HCT116 (cell line): ENCODE measurements around the gene NAT10. TPM values are rescaled to one million over a fixed set of nuclear protein-coding genes. Genes with fewer than 3 reads are reported as not detected.

Experiments
- ATAC-seq: fragments of 200-7000 bp; cut with Tn5 transposase; 2 replicates; pipeline ENCODE4 v1.9.1; 2020; ENCODE audit warnings: mild to moderate bottlenecking, moderate library complexity
- BruUV-seq: library from RNA; stranded (reverse); fragments of 400-500 nt; replicated peaks from 2 replicates; lab custom pipeline; 2021; lab: Mats Ljungman, UMichigan
- CTCF ChIA-PET: fragments of 300-600 bp; sonication (Branson Sonifier 250); formaldehyde crosslinking; loops from one replicate; lab custom pipeline; 2021; ENCODE audit warnings: antibody characterized with exemption; lab: Charles Lee
- POLR2A ChIA-PET: fragments of 300-600, 350-600 bp; sonication (Branson Sonifier 250); formaldehyde crosslinking; loops from one replicate; lab custom pipeline; 2021; ENCODE audit warnings: antibody characterized with exemption; lab: Charles Lee
- RAD21 ChIA-PET, 2 experiments: fragments of 300-600 bp; sonication (Branson Sonifier 250); formaldehyde crosslinking; loops; one replicate each; lab custom pipeline; 2023; ENCODE audit warnings: low total read pairs in 2 of 2; ENCODE audit not compliant: uncharacterized antibody in 2 of 2, unreplicated experiment in 2 of 2, low non-redundant PET in 1 of 2; lab: Charles Lee
- DNase-seq: peaks from one replicate; pipeline ENCODE4 v3.0.0-alpha.2; 2010; ENCODE audit warnings: low read depth, low spot score
- H2AFZ ChIP-seq: fragments of 200-600 bp; shearing (Covaris generic), sonication (generic); 2 replicates; pipeline ENCODE4 v1.6.1; 2017; ENCODE audit warnings: low read depth, mixed run types, mixed read lengths, antibody characterized with exemption, low read length; ENCODE audit not compliant: poor library complexity, severe bottlenecking
- H3K27ac ChIP-seq: 2 replicates; pipeline ENCODE4 v1.5.1; 2012; ENCODE audit warnings: low read depth, low read length
- H3K27me3 ChIP-seq: fragments of 200-600 bp; sonication (generic); 2 replicates; pipeline ENCODE4 v1.6.1; 2016; ENCODE audit warnings: mixed run types, low read length, mixed read lengths; ENCODE audit not compliant: insufficient read depth
- H3K36me3 ChIP-seq, 2 experiments: fragments of 200-500 bp in 1 of 2; fragments of 200-600 bp in 1 of 2; sonication (Bioruptor generic) in 1 of 2; sonication (generic) in 1 of 2; 2 replicates each; pipeline versions ENCODE4 v1.5.1 to v1.6.1; 2014 to 2016; ENCODE audit warnings: low read length in 2 of 2, inconsistent platforms in 1 of 2, mixed read lengths in 1 of 2, mixed run types in 1 of 2; ENCODE audit not compliant: insufficient read depth in 2 of 2, control insufficient read depth in 1 of 2
- H3K4me1 ChIP-seq, 2 experiments: fragments of 200-600 bp in 1 of 2; sonication (generic) in 1 of 2; 2 replicates each; pipeline versions ENCODE4 v1.5.1 to v1.6.1; 2012 to 2017; ENCODE audit warnings: low read length in 2 of 2, inconsistent platforms in 1 of 2, mild to moderate bottlenecking in 1 of 2, mixed read lengths in 1 of 2, mixed run types in 1 of 2, moderate library complexity in 1 of 2; ENCODE audit not compliant: insufficient read depth in 2 of 2, control insufficient read depth in 1 of 2
- H3K4me2 ChIP-seq: fragments of 200-600 bp; sonication (generic); 2 replicates; pipeline ENCODE4 v1.6.1; 2017; ENCODE audit warnings: mixed run types, low read length, mixed read lengths
- H3K4me3 ChIP-seq, 2 experiments: fragments of 200-600 bp in 1 of 2; sonication (generic) in 1 of 2; replicated peaks in 1 of 2; 2 replicates each; pipeline ENCODE4 v1.5.1; 2011 to 2016; ENCODE audit warnings: low read length in 2 of 2, control low read depth in 1 of 2, low read depth in 1 of 2, mild to moderate bottlenecking in 1 of 2, mixed read lengths in 1 of 2, mixed run types in 1 of 2
- H3K79me2 ChIP-seq: fragments of 200-600 bp; sonication (generic); 2 replicates; pipeline ENCODE4 v1.6.1; 2017; ENCODE audit warnings: mild to moderate bottlenecking, mixed run types, low read length, moderate library complexity, mixed read lengths; ENCODE audit not compliant: insufficient read depth
- H3K9ac ChIP-seq: fragments of 200-600 bp; sonication (generic); 2 replicates; pipeline ENCODE4 v1.6.1; 2016; ENCODE audit warnings: low read length, mixed read lengths
- H3K9me2 ChIP-seq: fragments of 200-600 bp; sonication (generic), shearing (Covaris generic); 2 replicates; pipeline ENCODE4 v1.6.1; 2017; ENCODE audit warnings: mixed run types, mild to moderate bottlenecking, moderate library complexity; ENCODE audit not compliant: insufficient read depth
- H3K9me3 ChIP-seq, 2 experiments: fragments of 200-500 bp in 1 of 2; fragments of 200-600 bp in 1 of 2; sonication (Bioruptor generic) in 1 of 2; sonication (generic) in 1 of 2; 2 replicates each; pipeline ENCODE4 v1.6.1; 2014 to 2017; ENCODE audit warnings: low read length in 2 of 2, mixed read lengths in 2 of 2, inconsistent platforms in 1 of 2, low read depth in 1 of 2, mild to moderate bottlenecking in 1 of 2, mixed run types in 1 of 2, moderate library complexity in 1 of 2; ENCODE audit not compliant: control insufficient read depth in 1 of 2, insufficient read depth in 1 of 2
- H4K20me1 ChIP-seq: fragments of 200-600 bp; sonication (generic), shearing (Covaris generic); 2 replicates; pipeline ENCODE4 v1.6.1; 2017; ENCODE audit warnings: mixed run types, mild to moderate bottlenecking, moderate library complexity; ENCODE audit not compliant: insufficient read depth
- ELF1 ChIP-seq: IDR thresholded peaks from 2 replicates; pipeline ENCODE4 v1.6.1; 2012; ENCODE audit warnings: low read depth, borderline replicate concordance
- EZH2 ChIP-seq: fragments of 200-600 bp; sonication (generic); IDR thresholded peaks from 2 replicates; pipeline ENCODE4 v1.6.1; 2017; ENCODE audit warnings: antibody characterized with exemption, mixed run types
- EZH2phosphoT487 ChIP-seq: fragments of 200-600 bp; IDR thresholded peaks from 2 replicates; pipeline ENCODE4 v1.6.1; 2018; ENCODE audit warnings: antibody characterized with exemption, borderline replicate concordance
- FOSL1 ChIP-seq: IDR thresholded peaks from 2 replicates; pipeline ENCODE4 v1.6.1; 2012; ENCODE audit warnings: low read depth
- JUND ChIP-seq: IDR thresholded peaks from 2 replicates; pipeline ENCODE4 v1.6.1; 2012
- POLR2A ChIP-seq: IDR thresholded peaks from 2 replicates; pipeline ENCODE4 v1.7.0; 2011; ENCODE audit warnings: borderline replicate concordance; ENCODE audit not compliant: insufficient read depth, insufficient read length; ENCODE audit errors: extremely low read depth
- POLR2AphosphoS5 ChIP-seq: IDR thresholded peaks from 2 replicates; pipeline ENCODE4 v1.6.1; 2011; ENCODE audit warnings: mild to moderate bottlenecking, low read depth, low read length, moderate library complexity
- RAD21 ChIP-seq: IDR thresholded peaks from 2 replicates; pipeline ENCODE4 v1.6.1; 2012; ENCODE audit warnings: low read depth, mild to moderate bottlenecking
- SIN3A ChIP-seq: IDR thresholded peaks from 2 replicates; pipeline ENCODE4 v1.6.1; 2012; ENCODE audit warnings: low read depth
- SP1 ChIP-seq: IDR thresholded peaks from 2 replicates; pipeline ENCODE4 v1.6.1; 2012; ENCODE audit warnings: low read depth
- SRF ChIP-seq: IDR thresholded peaks from 2 replicates; pipeline ENCODE4 v1.6.1; 2012; ENCODE audit warnings: low read depth
- TCF7L2 ChIP-seq: IDR thresholded peaks from 2 replicates; pipeline ENCODE4 v1.7.0; 2011; ENCODE audit warnings: borderline replicate concordance, inconsistent platforms; ENCODE audit not compliant: insufficient read depth, insufficient read length; ENCODE audit errors: extremely low read depth
- YY1 ChIP-seq: IDR thresholded peaks from 2 replicates; pipeline ENCODE4 v1.6.1; 2011; ENCODE audit warnings: low read length, low read depth, moderate library complexity, mild to moderate bottlenecking; ENCODE audit not compliant: insufficient replicate concordance; ENCODE audit errors: extremely low read depth
- ZBTB33 ChIP-seq: IDR thresholded peaks from 2 replicates; pipeline ENCODE4 v1.6.1; 2011; ENCODE audit warnings: mild to moderate bottlenecking, low read length, moderate library complexity; ENCODE audit not compliant: insufficient replicate concordance; ENCODE audit errors: extremely low read depth
- ZFX ChIP-seq: fragments of 450-650 bp; IDR thresholded peaks from 2 replicates; pipeline ENCODE4 v1.6.1; 2017
- ZNF274 ChIP-seq: fragments of 200-500 bp; sonication (Bioruptor generic); IDR thresholded peaks from 2 replicates; pipeline ENCODE4 v1.6.1; 2014; ENCODE audit warnings: mild to moderate bottlenecking, low read depth, low read length, inconsistent platforms
- intact Hi-C: fragments of 100-400 bp; cut with micrococcal nuclease; formaldehyde crosslinking; loops from 2 replicates; pipeline ENCODE4 v1.10.0; 2022
- total RNA-seq: library from RNA; stranded (reverse); gene quantifications from one replicate; pipeline ENCODE4 v1.2.1, GENCODE V29; 2021; ENCODE audit not compliant: unreplicated experiment
- TF ChIP-seq, protein P1 (sequence below): IDR thresholded peaks from 2 replicates; pipeline ENCODE4 v1.6.1; 2012; ENCODE audit warnings: low read depth

NAT10 gene
- total RNA-seq, 1 experiment from 2014 or later, result 101 TPM

DNA sequence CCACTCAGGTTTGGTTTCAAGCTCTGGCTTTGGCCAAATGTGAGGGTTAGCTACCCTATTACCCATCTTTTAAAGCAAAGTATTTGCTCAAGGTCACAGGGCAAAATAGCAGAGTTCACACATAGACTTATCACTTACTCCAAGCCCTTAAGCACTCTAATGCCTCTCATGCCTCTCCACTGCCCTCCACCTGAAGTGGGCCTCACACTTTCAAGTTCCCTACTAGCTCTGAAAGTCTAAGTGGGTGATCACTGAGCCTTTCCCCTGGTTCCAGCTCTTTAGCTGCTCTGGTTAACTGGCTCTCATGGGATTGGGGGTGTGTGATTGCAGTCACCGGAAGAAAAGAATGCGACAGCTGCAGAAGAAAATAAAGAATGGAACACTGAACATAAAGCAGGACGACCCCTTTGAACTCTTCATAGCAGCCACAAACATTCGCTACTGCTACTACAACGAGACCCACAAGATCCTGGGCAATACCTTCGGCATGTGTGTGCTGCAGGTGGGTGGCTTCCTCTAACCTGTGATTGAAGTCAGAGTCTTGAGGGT is 6.4 kb downstream of the NAT10 start:
- POLR2A ChIA-PET, result no interaction called here
- no TSS peak for BruUV-seq
- H3K79me2 ChIP-seq, result peaks cover 79% of the 10 kb centered on the region
- no peaks in the 10 kb centered on the region for H4K20me1 ChIP-seq
- no peak overlapping the region for H3K27ac ChIP-seq
- RAD21 ChIA-PET, result no interaction called here
- TF ChIP-seq POLR2A (no peak), EZH2 (no peak), POLR2AphosphoS5 (no peak), ZFX (no peak), FOSL1 (no peak), RAD21 (no peak), JUND (no peak), SIN3A (no peak), YY1 (no peak), TCF7L2 (no peak), EZH2phosphoT487 (no peak), ELF1 (no peak), ZBTB33 (no peak), SRF (no peak), ZNF274 (no peak), SP1 (no peak)
- TF ChIP-seq, protein P1, sequence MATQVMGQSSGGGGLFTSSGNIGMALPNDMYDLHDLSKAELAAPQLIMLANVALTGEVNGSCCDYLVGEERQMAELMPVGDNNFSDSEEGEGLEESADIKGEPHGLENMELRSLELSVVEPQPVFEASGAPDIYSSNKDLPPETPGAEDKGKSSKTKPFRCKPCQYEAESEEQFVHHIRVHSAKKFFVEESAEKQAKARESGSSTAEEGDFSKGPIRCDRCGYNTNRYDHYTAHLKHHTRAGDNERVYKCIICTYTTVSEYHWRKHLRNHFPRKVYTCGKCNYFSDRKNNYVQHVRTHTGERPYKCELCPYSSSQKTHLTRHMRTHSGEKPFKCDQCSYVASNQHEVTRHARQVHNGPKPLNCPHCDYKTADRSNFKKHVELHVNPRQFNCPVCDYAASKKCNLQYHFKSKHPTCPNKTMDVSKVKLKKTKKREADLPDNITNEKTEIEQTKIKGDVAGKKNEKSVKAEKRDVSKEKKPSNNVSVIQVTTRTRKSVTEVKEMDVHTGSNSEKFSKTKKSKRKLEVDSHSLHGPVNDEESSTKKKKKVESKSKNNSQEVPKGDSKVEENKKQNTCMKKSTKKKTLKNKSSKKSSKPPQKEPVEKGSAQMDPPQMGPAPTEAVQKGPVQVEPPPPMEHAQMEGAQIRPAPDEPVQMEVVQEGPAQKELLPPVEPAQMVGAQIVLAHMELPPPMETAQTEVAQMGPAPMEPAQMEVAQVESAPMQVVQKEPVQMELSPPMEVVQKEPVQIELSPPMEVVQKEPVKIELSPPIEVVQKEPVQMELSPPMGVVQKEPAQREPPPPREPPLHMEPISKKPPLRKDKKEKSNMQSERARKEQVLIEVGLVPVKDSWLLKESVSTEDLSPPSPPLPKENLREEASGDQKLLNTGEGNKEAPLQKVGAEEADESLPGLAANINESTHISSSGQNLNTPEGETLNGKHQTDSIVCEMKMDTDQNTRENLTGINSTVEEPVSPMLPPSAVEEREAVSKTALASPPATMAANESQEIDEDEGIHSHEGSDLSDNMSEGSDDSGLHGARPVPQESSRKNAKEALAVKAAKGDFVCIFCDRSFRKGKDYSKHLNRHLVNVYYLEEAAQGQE, result no peak
- H3K9me3 ChIP-seq, result no peaks in the 10 kb centered on the region
- H3K4me3 ChIP-seq, result no peak overlapping the region
- no peaks in the 10 kb centered on the region for H3K9me2 ChIP-seq
- intact Hi-C loops, result no loop called here
- peaks cover 60 to 90% of the 10 kb centered on the region in 2 experiments for H3K36me3 ChIP-seq
- CTCF ChIA-PET, result no interaction called here
- no peak overlapping the region for H3K9ac ChIP-seq
- H3K4me2 ChIP-seq, result no peak overlapping the region
- ATAC-seq (no peak), DNase-seq (no peak)
- H3K27me3 ChIP-seq, result no peaks in the 10 kb centered on the region
- peaks cover 0 to 4% of the 10 kb centered on the region in 2 experiments; a peak in 3 of 4 replicates for H3K4me1 ChIP-seq
- no peak overlapping the region for H2AFZ ChIP-seq
